ENCODE measurements around the gene ENKD1.

GRCh38 chr16:67651847-67652246 is 14.7 kb downstream of the ENKD1 start:
- TF ChIP-seq HOXA7 (CRISPR knock-in tag; IDR thresholded peaks at IDR 0.05) (no peak), POLR2A (IDR thresholded peaks at IDR 0.05; ENCODE audit: insufficient read depth in 1 of 2, low read depth in 2 of 2, low read length in 2 of 2) (no peak), ZNF737 (CRISPR knock-in tag; IDR thresholded peaks at IDR 0.05; ENCODE audit: borderline replicate concordance) (no peak), YY1 (IDR thresholded peaks at IDR 0.05; ENCODE audit: insufficient read depth, insufficient replicate concordance, low read depth, low read length) (no peak), POLR2G (IDR thresholded peaks at IDR 0.05; ENCODE audit: low read depth, low read length) (no peak), FOXA3 (CRISPR knock-in tag; IDR thresholded peaks at IDR 0.05) (no peak), HDAC2 (CRISPR knock-in tag; IDR thresholded peaks at IDR 0.05) (no peak), CEBPB (IDR thresholded peaks at IDR 0.05; ENCODE audit: borderline replicate concordance, low read depth, low read length) (no peak), GABPB1 (CRISPR knock-in tag; IDR thresholded peaks at IDR 0.05) (no peak), EP300 (IDR thresholded peaks at IDR 0.05; ENCODE audit: low read depth in 2 of 2, low read length in 2 of 2) (no peak), EP300 (CRISPR knock-in tag; IDR thresholded peaks at IDR 0.05; ENCODE audit: borderline replicate concordance) (no peak), ZNF432 (CRISPR knock-in tag; IDR thresholded peaks at IDR 0.05; ENCODE audit: borderline replicate concordance) (no peak)
- TF ChIP-seq, protein P1, sequence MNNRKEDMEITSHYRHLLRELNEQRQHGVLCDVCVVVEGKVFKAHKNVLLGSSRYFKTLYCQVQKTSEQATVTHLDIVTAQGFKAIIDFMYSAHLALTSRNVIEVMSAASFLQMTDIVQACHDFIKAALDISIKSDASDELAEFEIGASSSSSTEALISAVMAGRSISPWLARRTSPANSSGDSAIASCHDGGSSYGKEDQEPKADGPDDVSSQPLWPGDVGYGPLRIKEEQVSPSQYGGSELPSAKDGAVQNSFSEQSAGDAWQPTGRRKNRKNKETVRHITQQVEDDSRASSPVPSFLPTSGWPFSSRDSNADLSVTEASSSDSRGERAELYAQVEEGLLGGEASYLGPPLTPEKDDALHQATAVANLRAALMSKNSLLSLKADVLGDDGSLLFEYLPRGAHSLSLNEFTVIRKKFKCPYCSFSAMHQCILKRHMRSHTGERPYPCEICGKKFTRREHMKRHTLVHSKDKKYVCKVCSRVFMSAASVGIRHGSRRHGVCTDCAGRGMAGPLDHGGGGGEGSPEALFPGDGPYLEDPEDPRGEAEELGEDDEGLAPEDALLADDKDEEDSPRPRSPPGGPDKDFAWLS (CRISPR knock-in tag; IDR thresholded peaks at IDR 0.05; ENCODE audit: borderline replicate concordance) = no peak

Measured in HepG2 (cell line).